SK-N-MC (cell line): ENCODE results near the gene NRGN.
A peak's percentile ranks its signal among the peaks of the same experiment; 100 is the strongest.

ENCODE experiments used
- DNase-seq: peaks from one replicate; pipeline ENCODE4 v3.0.0-alpha.2; 2011; ENCODE audit warnings: low read depth, low spot score
- H3K27ac ChIP-seq: fragments of 200-600 bp; sonication (generic); 2 replicates; pipeline ENCODE4 v1.5.1; 2016; ENCODE audit warnings: mixed run types
- H3K36me3 ChIP-seq: fragments of 200-600 bp; sonication (generic); 2 replicates; pipeline ENCODE4 v1.6.1; 2017; ENCODE audit warnings: antibody characterized with exemption, low read length, mixed read lengths; ENCODE audit not compliant: insufficient read depth
- H3K4me3 ChIP-seq: fragments of 200-600 bp; sonication (generic); 2 replicates; pipeline ENCODE4 v1.5.1; 2016
- H3K9ac ChIP-seq: fragments of 200-600 bp; sonication (generic); 2 replicates; pipeline ENCODE4 v1.8.0; 2017; ENCODE audit warnings: mixed run types, mixed read lengths; ENCODE audit not compliant: insufficient read length
- H3K9me3 ChIP-seq: fragments of 200-600 bp; sonication (generic); 2 replicates; pipeline ENCODE4 v1.6.1; 2017; ENCODE audit warnings: low read depth, mild to moderate bottlenecking, antibody characterized with exemption, low read length, moderate library complexity, mixed read lengths
- EZH2 ChIP-seq: fragments of 200-600 bp; sonication (generic); IDR thresholded peaks from one replicate; pipeline ENCODE4 v1.6.1; 2017; ENCODE audit warnings: antibody characterized with exemption
- FOXP2 ChIP-seq: optimal IDR thresholded peaks from 2 replicates; pipeline ENCODE3; 2011; ENCODE audit warnings: mild to moderate bottlenecking, moderate library complexity; ENCODE audit not compliant: insufficient read depth; ENCODE audit errors: extremely low read length, control extremely low read depth
- POLR2AphosphoS5 ChIP-seq: IDR thresholded peaks from 2 replicates; pipeline ENCODE4 v1.6.1; 2012; ENCODE audit warnings: mild to moderate bottlenecking, low read depth, low read length, borderline replicate concordance

NRGN gene

DNA sequence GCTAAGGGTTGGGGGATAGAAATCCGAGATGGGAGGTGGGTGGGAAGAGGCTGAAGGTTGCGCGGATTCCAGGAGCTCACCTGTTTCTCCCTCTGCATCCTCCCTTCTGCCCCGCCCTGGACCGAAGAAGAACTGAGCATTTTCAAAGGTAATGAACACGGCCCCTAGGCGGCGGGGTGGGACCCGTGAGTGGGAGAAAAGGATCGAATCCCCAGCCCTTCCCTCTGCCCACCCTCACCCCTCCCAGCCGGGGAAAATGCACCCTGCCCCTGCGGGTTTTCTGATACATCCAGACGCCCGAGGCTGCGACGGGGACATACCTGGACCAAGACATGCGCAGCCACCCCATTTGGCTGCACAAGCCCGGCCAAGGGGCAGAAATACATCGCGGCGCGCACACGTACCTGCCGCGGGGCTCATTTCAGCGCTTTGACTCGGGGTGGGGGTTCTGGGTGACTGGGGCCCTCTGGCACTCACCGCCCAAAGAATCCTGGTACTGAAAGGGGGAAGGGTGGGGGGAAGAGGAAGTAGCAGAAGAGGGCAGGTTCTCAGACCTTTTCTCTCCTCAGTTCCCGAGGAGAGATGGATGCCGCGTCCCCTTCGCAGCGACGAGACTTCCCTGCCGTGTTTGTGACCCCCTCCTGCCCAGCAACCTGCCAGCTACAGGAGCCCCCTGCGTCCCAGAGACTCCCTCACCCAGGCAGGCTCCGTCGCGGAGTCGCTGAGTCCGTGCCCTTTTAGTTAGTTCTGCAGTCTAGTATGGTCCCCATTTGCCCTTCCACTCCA, 6.3 kb downstream of the NRGN start:
- Histone ChIP-seq H3K9ac (no peak overlapping the region), H3K36me3 (no peaks in the 10 kb centered on the region), H3K4me3 (peak overlapping the region; percentile 75), H3K27ac (no peak overlapping the region), H3K9me3 (no peaks in the 10 kb centered on the region)
- no peak for DNase-seq
- TF ChIP-seq POLR2AphosphoS5 = no peak
- no peak for TF ChIP-seq EZH2
- no peak for TF ChIP-seq FOXP2

DNA sequence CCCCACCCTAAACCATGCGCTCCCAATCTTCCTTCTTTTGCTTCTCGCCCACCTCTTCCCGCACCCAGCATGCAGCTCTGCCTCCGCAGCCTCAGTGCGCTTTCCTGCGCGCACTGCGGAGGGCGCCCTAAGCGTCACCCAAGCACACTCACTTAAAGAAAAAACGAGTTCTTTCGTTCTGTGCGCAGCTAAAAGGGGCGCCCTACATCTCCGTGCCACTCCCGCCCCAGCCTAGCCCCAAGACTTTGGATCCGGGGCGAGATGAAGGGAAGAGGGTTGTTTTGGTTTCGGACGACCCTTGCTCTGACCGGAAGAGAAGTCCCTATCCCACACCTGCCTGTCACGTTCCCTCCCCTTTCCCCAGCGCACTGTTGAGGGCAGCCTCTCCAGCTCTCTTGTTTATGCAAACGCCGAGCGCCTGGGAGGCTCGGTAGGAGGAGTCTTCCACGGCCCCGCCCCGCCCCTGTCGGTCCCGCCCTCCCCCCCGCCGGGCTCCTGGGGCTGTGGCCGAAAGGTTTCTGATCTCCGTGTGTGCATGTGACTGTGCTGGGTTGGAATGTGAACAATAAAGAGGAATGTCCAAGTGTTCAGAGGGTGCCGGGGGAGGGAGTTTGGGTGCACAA, 7.0 kb downstream of the NRGN start:
- no peaks in the 10 kb centered on the region for H3K36me3 ChIP-seq
- no peaks in the 10 kb centered on the region for H3K9me3 ChIP-seq
- H3K27ac ChIP-seq = no peak overlapping the region
- peak overlapping the region; percentile 75 for H3K4me3 ChIP-seq
- no peak overlapping the region for H3K9ac ChIP-seq
- no peak for DNase-seq
- TF ChIP-seq EZH2 (no peak), POLR2AphosphoS5 (no peak; the same call in 1 of the 2 replicates), FOXP2 (no peak)

DNA sequence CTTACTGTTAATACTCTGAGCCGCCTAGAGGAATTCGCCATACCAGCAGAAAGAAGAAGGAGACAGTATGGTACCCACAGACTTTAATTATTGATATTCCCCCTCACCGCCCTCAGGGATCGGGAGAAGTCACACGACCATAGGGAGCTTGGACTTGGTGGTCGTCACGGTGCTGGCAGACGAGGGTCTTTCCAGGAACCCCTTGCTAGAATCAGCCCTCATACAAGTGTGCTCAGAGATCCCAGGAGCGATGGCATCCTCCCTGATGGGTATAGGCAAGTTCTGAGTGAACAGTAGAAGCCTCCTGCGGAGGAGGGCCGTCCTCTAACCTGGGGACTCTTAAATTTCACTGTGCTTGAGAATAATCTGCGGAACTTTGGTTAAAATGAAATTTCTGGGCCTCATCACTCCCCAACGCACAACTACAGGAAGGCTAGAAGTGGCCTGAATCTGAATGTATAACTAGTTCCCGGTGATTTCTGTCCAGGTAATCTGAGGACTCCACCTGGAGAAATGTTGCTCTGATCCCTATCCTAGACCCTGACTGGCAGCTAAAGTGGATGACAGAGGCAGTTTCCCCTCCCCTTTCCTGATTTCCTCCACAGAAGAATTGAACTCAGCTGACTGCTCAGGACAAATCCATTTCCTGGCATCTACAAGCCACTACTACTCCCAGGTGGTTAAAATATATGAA, 7.8 kb downstream of the NRGN start:
- Histone ChIP-seq H3K27ac (no peak overlapping the region), H3K36me3 (no peaks in the 10 kb centered on the region), H3K9ac (no peak overlapping the region), H3K4me3 (no peak overlapping the region), H3K9me3 (no peaks in the 10 kb centered on the region)
- no peak for TF ChIP-seq FOXP2
- TF ChIP-seq POLR2AphosphoS5 = no peak
- no peak for TF ChIP-seq EZH2
- DNase-seq = no peak

DNA sequence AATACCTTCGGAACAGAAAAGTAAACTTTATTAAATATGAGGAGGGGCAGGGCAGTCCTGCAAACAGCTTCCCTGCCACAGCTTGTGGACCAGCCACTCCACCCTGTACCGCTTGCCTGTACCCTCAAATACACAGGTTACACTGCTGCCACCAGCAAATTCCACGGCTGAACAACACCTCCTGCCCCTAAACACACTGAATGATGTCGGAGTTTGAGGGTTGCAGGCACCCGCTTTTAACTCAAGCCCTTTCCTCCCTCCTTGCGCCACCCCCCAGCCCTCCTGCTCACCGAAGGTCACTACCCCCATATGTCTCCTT, 8.3 kb downstream of the NRGN start:
- TF ChIP-seq POLR2AphosphoS5 (no peak), FOXP2 (no peak), EZH2 (no peak)
- Histone ChIP-seq H3K4me3 (no peak overlapping the region), H3K36me3 (no peaks in the 10 kb centered on the region), H3K9me3 (no peaks in the 10 kb centered on the region), H3K9ac (no peak overlapping the region), H3K27ac (no peak overlapping the region)
- no peak for DNase-seq

DNA sequence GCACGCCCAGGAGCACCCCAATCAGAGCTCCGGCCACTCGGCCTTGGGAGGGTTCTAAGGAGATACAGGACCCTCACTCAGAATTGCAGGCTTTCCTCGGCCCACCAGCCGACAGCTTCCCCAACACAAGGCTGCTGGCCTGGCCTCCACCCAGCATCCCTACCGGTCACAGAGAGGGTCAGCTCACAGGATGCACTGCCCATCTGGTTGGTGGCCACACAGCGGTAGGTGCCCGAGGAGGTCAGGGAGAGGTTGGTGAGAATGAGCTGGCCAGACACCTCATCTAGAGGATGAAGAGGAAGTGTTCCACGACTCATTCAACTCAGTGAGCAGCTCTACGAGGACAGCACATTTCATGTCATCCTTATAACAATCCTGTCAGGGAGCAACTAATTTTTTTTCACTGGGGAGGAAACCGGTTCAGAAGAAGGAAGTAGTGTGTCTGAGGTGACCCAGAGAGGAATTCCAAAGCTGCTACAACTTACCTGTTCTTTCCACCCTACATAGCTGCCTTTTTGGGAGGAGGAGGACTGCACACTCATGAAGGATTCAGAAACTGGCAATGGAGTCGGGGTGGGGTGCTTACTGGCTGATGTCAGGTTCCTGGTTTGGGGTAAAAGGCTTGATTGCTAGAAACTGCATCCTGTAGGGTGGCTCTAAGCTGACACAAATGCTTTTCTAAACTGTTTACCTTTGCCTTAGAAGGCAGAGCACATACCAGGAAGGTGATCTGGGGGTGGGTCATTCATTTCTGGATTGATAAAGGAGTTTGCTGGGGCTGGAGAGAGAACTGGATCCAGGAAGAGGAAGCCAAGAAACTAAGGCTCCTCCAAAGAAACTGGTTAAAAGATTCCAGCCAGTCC, 9.0 kb downstream of the NRGN start:
- no peak for DNase-seq
- H3K27ac ChIP-seq = no peak overlapping the region
- no peak for TF ChIP-seq FOXP2
- TF ChIP-seq POLR2AphosphoS5 = no peak
- no peak for TF ChIP-seq EZH2
- no peak overlapping the region for H3K4me3 ChIP-seq
- no peaks in the 10 kb centered on the region for H3K9me3 ChIP-seq
- H3K36me3 ChIP-seq = no peaks in the 10 kb centered on the region
- H3K9ac ChIP-seq = no peak overlapping the region

DNA sequence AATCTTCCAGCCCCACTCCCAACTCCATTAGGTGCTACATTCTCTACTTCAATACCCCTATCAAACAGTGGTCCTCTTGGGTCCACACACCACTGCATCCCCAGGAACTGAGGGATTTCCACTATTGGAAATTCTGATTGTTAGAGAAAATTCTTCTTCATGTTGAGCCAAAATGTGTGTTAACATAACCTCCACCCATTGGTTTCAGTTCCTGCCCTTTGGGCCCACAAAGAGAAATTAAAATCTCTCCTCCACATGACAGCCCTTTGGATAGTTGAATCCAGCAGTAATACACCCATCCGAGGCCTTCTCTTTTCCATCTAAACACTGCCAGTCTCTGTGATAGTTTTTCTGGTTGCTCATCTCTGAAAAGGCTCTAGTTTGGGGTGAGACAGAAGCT, 10.2 kb downstream of the NRGN start:
- TF ChIP-seq FOXP2 (no peak), EZH2 (no peak), POLR2AphosphoS5 (no peak)
- no peaks in the 10 kb centered on the region for H3K36me3 ChIP-seq
- DNase-seq = no peak
- no peaks in the 10 kb centered on the region for H3K9me3 ChIP-seq
- no peak overlapping the region for H3K27ac ChIP-seq
- H3K9ac ChIP-seq = no peak overlapping the region
- H3K4me3 ChIP-seq = no peak overlapping the region

DNA sequence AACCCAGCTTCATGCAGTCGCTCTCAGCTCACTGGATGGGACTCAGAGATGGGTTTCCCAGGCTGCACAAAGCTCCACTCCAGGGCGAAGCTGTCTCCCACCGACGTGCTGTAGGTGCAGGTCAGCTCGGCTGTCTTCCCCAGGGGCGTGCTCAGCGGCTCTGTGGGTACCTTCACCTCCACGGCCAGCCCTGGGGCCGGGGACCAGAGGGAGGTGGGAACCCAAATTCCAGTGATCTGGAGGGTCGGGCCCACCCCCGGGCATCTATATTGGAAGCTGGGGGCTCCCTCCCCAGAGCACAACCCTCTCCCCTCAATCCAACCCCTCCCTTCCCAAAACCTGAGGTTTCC, 11.6 kb downstream of the NRGN start:
- TF ChIP-seq FOXP2 (no peak), POLR2AphosphoS5 (no peak), EZH2 (no peak)
- no peaks in the 10 kb centered on the region for H3K9me3 ChIP-seq
- no peak overlapping the region for H3K27ac ChIP-seq
- no peak overlapping the region for H3K4me3 ChIP-seq
- no peaks in the 10 kb centered on the region for H3K36me3 ChIP-seq
- no peak overlapping the region for H3K9ac ChIP-seq
- DNase-seq = no peak
